Measurements from ENCODE around the gene PALS1. TPM values are rescaled to one million over a fixed set of nuclear protein-coding genes. Genes with fewer than 3 reads are reported as not detected.

PALS1 gene
- total RNA-seq, result 10 to 100 TPM; 30.6 to 52.3 TPM
- long read RNA-seq, full-length matches to known transcripts, result 5 of 19 reads
- long read RNA-seq, partial matches to known transcripts, result 9 of 19 reads
- long read RNA-seq, other reads (novel, unspliced or antisense), result 5 of 19 reads

DNA sequence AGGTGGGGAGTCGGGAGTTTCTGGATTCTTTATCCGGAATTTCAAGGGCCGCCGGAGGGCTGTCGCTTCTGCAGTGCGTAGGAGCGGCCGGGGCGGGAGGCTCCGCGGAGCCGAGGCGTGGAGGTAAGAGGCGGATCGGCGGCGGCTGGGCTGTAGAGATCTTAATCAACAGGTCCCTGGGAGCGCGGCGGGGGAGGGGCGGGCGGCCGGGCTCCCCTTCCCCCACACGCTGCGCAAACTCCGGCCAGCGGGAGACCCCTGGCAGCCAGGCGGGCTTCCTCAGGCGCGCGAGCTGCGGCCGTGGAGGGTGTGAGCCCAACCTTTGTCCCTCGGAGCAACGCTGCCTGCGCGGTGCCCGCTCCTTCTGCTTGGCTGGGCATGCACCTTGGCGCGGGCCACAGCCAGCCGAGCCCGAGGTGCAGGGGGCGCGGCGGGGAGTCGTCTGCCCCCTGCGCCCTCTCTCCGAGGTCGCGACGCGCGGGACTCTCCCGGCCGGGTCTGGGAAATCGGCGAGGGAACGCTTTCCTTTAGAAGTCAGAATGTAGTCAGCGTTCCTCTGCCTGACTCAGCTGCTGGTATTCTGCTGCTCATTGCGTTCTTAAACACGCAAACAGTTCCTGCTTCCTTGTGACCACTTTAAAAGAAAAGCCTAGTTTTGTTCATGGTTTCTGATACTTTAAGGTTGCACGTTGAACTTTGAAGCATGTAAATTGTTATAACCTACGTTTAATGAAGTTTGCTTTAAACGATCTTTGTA, at the start of gene PALS1:
PALS1 (plus strand) TSS at position 25 of the 757 bp plus-strand sequence. CDS start 37,736 bp downstream, outside the sequence.
- DNase-seq, result peak in 1 of 2 donors; percentile 44
- peak; percentile 60 for ATAC-seq
- intact Hi-C loops (cut with DNase I, micrococcal nuclease), result no loop called here

DNA sequence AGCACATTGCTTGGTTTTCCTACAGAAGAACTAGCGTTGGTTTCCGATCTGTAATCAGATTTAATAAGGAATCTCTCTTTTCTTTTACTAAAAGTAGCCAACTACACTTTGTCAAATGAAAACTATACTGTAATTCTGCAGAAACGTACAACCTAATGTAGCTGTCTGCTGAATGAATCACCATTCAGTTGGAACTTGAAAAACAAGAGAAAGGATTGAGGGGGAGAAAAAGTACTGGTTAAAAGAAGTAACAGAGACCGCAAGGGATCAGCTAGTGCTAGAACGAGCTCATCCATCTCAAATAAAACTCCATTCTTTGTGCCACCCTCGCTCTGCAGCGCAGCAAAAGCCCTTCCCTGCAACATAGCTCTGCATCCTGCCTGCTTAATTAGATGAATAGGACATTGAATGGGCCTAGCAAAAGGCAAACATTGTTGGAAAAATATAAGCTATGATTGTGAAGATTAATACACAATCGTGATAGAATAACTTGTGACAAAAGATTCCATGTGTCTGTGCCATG, 49.4 kb upstream of the PALS1 start:
- no peak for ATAC-seq
- no peak for DNase-seq
- intact Hi-C loops (cut with DNase I, micrococcal nuclease), result no loop called here

DNA sequence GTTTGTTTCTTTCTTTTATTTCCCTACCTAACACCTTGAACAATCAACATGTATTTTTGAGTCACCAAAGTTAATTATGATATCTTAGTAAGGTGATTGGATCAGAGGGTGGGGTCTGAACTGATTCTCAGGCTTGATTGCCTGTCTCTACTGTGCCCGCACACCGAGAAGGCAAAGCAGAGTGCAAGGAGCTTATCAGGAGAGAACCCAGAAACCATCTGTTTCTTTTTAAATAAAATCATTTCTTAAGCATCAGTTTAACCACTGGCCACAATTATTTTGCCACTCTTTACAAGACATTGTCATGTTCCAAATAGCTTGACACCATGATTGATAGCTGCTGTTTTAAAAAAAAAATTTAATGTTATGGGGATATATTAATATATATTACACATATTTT, 48.9 kb upstream of the PALS1 start:
- intact Hi-C loops (cut with DNase I, micrococcal nuclease), result no loop called here
- no peak for DNase-seq
- no peak for ATAC-seq

DNA sequence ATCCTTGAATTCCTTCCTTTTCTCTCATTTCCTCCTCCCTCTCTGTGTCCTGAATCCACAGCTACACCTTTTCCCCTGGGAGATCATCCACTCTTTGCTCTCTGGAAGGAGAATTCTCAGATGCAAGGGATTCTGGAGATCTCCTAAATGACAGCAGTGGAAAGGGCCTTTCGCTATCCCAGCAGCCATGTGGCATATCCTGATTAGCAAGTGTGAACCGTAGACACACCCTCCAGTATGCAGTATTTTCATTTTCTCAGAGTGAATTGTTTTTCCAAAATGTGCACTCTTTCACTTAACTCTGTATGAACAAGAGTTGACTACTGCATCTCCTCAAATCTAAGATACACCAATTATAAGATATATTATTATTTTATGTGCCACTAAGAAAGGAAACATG, 46.0 kb upstream of the PALS1 start:
- intact Hi-C loops (cut with DNase I, micrococcal nuclease), result no loop called here
- ATAC-seq (no peak), DNase-seq (no peak)

DNA sequence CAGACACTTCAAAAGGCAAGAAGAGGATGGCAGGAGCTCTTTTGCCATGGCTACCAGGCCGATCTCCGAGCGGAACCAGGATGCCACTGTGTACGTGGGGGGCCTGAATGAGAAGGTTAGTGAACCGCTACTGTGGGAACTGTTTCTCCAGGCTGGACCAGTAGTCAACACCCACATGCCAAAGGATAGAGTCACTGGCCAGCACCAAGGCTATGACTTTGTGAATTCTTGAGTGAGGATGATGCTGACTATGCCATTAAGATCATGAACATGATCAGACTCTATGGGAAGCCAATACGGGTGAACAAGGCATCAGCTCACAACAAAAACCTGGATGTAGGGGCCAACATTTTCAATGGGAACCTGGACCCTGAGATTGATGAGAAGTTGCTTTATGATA, 42.2 kb upstream of the PALS1 start:
- DNase-seq (no peak), ATAC-seq (no peak)
- intact Hi-C loops (cut with DNase I, micrococcal nuclease), result no loop called here

DNA sequence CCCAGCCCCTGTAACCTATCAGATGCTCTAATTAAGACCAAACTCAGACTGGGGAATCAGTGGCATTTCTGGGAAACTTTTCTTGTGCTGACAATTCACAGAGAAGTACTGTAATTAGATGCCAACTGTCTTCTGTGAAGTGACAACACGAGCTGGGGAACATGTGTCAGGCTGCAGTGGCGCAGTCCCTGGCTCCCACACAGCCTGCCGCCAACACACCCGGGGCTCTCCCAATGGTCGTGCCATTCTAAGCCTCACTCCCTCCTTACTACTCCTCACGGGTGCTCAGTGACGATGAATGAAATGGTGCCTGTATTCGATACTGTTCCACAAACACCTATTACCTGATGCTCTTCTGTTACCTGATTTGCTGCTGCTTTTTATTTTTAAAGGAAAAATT, 33.4 kb upstream of the PALS1 start:
- intact Hi-C loops (cut with DNase I, micrococcal nuclease), result no loop called here
- ATAC-seq, result no peak
- no peak for DNase-seq

DNA sequence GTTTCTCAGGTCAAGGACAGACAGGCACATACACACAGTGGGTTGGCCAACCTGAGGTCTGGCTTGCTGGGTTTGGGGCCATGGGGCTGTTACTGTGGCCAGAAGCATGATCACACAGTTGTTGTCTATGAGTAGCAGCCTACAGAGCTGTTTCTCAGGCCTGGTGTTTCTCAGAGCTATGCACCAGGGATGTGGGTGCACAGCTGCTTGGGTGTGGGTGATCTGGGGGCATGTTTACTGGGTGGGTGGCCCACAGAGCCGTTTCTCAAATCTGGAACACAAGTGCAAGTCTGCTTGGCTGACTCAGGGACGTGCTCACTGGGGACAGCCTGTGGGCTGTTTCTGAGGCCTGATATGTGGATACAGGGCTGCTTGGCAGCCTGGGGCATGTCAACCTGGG, 23.1 kb upstream of the PALS1 start:
- intact Hi-C loops (cut with DNase I, micrococcal nuclease), result no loop called here
- no peak for DNase-seq
- no peak for ATAC-seq

DNA sequence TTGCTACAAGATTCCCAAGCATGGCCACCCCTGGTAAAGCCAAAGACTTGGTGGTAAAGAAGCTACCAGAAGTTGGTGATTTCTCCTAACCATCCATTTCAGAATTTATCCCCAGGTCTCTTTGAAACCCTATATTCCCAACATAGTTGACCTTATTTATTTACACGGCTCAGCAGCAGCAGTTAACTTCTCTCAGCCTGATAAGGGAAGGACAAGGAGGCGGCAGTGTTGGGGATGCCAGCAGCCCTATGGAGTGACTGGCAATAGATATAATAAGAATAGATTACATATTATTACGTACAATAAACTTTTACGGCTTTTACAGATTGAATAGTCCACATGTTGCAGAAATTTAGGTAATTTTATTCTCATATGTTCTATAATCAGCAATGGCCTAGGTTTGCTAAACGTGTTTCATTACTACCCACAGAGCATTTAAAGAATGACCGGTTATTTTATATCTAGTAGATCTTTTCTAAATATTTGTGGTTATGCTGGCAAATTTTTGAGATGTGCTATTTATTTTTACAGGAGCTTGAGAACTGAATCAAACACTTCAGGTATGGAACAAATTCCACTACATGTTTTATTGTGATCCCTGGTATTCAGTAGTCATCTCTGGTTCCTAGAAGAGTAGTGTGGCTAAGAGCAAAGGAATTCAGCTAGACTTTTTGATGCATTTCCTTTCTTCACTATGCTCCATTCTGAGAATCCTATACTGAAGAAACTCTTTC, 19.8 kb upstream of the PALS1 start:
- peak; percentile 97 for ATAC-seq
- intact Hi-C loops (cut with DNase I, micrococcal nuclease), result no loop called here
- DNase-seq, result peak; percentile 37 to 47

DNA sequence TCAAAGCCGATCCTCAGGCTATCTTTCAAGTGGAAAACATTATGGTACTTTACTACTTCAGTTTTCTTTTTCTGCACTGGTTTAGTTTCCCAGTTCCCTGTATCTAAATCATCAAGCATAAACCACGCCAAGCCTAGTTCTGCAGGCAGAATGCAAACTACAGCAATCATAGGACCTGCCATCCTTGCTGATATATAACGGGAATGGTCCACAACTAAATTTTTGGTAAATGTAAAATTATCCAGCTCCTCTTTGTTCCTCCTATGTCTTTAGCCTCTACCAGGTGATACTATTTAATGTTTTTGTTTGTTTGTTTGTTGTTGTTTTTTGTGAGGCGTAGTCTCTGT, 19.3 kb upstream of the PALS1 start:
- ATAC-seq (peak; percentile 29), DNase-seq (no peak)
- intact Hi-C loops (cut with DNase I, micrococcal nuclease), result no loop called here

DNA sequence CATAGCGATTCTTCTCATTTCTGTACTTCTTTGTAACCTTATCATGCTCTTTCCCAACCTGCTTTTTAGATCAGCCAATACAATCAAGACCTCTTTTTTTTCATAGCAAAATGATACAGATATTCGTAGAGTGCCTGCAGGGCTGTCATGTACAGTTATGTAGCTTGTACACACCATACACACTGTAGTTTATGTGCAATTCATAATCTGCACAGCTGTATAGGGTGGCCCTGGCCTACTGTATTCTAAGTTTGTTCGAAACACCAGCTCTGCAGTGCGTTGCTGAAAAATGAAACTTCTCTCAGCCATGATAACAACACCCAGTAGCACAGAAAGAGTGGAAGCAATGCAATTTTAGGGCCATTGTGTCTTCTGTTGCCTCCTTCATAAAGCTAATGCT, 15.7 kb upstream of the PALS1 start:
- intact Hi-C loops (cut with DNase I, micrococcal nuclease), result no loop called here
- DNase-seq (no peak), ATAC-seq (no peak)

DNA sequence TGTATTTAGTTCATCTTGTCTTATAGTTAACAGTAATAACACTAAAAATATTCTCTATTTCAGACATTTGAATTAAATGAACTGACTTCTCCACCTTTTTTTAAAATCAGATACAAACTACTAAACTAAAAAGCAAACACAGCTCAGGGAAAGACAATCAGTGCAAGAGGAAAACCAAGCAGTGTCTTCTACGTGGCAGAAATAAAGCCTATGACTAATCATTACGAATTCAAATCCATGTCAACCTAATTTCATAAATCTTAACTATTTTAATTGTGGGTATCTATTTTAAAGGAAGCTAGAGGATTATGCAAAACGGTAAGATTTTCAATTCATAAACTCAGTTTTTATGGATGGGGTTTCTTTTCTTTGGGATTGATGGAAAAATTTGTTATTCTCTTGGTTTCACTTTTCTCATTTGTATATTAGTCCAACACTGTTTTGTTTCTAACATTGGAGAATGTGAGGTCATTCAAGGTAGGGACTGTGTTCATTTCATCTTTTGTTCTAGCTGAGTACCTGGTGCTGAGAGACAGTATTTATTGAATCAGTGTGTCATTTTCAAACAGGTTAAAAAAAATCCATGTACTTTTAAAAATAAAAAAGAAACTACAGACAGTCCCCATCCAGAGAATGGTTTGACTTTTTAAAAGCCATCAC, 12.8 kb upstream of the PALS1 start:
- intact Hi-C loops (cut with DNase I, micrococcal nuclease), result no loop called here
- ATAC-seq, result no peak
- DNase-seq, result no peak

DNA sequence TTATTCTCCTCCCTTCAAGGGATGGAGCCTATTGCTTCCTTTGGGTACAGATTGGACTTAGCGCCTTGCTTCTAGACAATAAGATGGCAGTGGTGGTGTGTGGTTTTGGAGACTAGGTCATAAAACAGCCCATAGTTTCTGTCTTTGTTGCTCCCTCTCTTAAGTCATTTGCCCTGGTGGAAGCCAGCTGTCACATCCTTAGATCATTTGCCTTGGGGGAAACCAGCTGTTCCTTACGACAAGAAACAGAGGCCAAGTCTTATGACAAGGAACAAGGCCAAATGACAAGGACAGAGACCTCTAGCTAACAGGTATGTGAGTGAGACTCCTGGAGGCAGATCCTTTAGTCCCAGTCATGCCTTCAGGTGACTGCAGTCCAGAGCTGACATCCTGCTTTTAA, 9.2 kb upstream of the PALS1 start:
- ATAC-seq, result no peak
- intact Hi-C loops (cut with DNase I, micrococcal nuclease), result no loop called here
- DNase-seq, result no peak

DNA sequence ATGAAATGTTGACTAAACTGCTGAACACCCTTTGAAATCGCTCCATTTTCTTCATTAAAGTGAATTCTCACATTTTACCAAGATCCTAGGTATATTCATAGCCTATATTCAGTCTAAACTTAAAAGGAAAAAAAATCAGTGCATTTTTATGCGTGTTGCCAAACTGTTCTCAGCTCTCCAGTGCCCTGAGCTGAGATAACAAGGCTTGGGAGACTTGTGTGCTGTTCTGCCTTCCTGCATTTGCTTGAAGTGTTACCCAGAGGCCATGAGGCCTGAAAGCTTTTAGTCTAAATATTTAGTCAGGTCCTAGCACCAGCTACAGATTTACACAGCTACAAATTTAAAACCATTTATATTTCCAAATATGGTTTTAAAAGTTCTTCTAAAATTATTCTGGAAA, 8.6 kb upstream of the PALS1 start:
- DNase-seq (no peak), ATAC-seq (no peak)
- intact Hi-C loops (cut with DNase I, micrococcal nuclease), result no loop called here

DNA sequence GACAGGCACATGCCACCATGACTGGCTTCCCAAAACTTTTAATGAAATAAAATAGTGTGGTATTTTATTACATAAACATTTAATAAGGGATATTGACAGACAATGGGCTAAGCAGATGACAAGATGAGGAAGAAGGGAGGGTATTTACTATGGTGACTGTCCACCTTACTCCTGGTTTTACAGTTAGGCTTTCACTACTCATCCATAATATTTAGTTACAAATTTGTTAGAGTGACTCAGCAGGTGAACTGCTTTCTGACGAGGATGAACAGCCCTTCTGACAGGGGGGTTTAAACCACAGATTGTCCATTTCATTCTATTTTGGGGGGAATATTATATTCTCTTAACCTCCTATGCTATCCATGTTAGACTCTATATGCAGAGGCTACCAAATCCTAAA, 3.6 kb upstream of the PALS1 start:
- intact Hi-C loops (cut with DNase I, micrococcal nuclease), result no loop called here
- DNase-seq, result no peak
- no peak for ATAC-seq

DNA sequence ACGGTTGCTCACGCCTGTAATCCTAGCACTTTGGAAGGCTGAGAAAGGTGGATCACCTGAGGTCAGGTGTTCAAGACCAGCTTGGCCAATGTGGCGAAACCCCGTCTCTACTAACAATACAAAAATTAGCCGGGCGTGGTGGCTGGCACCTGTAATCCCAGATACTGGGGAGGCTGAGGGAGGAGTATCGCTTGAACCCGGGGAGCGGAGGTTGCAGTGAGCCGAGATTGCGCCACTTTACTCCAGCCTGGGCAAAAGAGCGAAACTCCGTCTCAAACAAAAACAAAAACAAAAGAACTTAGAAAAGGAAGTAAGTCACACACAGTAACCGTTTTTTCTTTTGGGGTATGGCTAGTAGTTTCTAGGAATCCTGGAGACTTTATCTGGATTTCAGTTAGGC, 1.7 kb upstream of the PALS1 start:
- DNase-seq, result peak in 1 of 2 donors; percentile 12
- intact Hi-C loops (cut with DNase I, micrococcal nuclease), result no loop called here
- ATAC-seq, result no peak

DNA sequence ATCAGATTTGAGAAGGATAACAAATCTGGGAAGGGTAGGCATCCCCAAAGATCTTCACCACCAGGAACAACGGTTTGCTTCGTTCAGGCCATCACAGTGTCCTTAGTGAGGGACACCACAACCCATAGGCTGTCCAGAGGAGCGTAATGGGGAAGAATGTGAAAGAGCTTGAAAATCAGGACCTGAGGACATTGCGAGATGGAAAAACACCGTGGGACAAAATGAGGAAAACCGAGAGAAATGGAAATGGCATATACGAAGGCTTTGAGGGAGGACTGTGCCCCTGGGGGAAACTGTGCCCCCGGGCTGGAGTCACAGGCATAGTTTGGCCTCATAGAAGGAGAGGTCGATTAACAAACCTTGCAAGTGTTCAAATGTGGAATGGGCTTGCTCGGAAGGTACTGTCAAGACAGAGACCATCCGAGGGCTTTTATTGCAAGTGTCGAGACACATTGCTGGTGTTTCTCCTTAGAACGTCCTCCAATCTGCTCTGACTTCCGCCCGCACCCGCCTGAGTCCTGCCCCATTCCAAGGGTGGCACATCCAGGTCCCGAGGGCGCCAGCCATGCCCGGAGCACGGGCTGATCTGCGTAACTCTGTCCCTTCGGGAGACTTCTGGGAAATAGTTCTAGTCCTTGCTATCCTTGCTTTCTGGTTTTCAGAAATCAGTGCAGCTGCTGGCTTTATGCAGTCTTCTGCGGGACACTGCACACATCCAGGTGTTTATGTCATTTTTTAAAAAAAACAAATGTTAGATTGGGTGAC, 885 bp upstream of the PALS1 start:
- intact Hi-C loops (cut with DNase I, micrococcal nuclease), result no loop called here
- ATAC-seq, result peak; percentile 69

DNA sequence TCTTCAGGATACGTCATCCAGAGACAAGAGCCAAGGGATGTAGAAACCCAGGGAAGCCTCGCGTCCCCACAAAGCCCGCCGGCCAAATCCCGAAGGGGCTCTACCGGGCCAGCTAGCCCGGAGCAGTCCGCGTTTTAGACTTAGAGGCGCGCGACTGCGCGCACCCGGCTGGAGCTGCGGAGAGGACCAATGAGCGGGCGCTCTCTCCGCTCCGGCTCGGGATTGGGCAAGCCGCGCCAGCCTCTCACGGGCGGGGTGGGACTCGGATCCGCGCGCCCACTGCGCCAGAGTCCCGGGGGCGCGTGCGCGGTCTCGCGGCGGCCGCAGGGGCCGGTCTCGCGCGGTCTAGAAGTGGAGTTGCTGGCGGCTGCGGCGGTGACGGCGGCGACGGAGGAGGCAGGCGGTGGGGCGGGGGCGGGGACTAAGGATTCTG, 241 bp upstream of the PALS1 start:
- intact Hi-C loops (cut with DNase I, micrococcal nuclease), result no loop called here
- peak; percentile 88 for ATAC-seq
- peak; percentile 96 to 97 for DNase-seq

More for the DNA sequence above, 885 bp upstream of the PALS1 start:
- DNase-seq, result peak; percentile 83 to 84

DNA sequence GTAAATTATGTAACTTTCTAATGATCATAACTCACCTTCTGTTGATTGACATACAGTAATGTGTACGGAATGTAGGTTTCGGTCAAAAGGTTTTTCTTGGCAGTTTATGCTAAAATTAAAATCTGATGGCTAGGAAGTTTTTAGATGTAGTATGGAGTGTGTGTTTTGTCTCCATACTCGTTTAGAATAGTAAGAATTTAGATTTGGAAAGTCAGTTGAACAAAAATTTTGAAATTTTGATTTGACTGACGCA, 859 bp downstream of the PALS1 start:
- intact Hi-C loops (cut with DNase I, micrococcal nuclease), result no loop called here
- ATAC-seq, result peak; percentile 0
- DNase-seq, result no peak

DNA sequence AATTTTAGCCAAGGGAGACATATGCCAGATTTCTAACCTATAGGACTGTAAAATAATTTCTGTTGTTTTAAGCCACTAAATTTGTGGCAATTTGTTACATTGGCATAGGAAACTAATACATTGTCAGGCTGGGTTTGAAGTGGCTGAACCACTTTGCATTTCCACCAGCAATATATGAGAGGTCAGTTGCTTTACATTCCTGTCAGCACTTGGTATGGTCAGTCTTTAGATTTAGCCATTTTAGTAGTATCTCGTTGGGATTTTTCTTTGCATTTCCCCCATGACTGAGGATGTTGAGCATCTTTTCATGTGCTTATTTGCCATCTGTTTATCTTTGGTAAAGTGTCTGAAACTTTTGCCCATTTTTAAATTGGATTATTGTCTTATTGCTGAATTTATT, 3.9 kb downstream of the PALS1 start:
- ATAC-seq, result no peak
- intact Hi-C loops (cut with DNase I, micrococcal nuclease), result no loop called here
- no peak for DNase-seq
